ENCODE data around the gene CENPT. TPM values are rescaled to one million over a fixed set of nuclear protein-coding genes. Genes with fewer than 3 reads are reported as not detected.

CENPT gene
- total RNA-seq, 1 donor from 2014 or later, result 10.3 TPM

DNA sequence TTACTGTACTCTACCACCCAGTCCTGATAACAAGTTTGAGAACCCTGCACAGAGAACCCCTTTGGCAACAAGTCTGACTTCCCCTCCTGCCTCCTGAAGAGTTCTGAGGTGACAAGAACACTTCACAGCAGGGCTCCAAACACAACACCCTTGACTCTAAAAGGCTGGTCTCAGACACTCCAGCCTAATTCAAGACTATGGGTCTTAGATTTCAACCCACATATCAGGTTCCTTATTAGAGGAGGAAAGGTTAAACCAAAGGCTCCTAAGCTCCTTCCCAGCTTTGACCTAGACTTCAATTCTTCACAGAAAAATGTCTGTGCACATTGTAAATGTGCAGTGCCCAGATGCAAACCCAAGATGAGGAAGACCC lies 64.2 kb downstream of the CENPT start:
- FAIRE-seq, result no peak
- TF ChIP-seq CTCF (IDR thresholded peaks at IDR 0.05; ENCODE audit: insufficient read depth, low read length, severe bottlenecking), result no peak

GRCh38 chr16:67782567-67783352 lies 64.7 kb downstream of the CENPT start:
- no peak overlapping the region for H3K4me3 ChIP-seq (ENCODE audit: low read depth, low read length)
- no peaks in the 10 kb centered on the region for H3K27me3 ChIP-seq (ENCODE audit: control insufficient read depth, insufficient read depth, low read length)
- H3K36me3 ChIP-seq (ENCODE audit: control insufficient read depth, insufficient read depth, low read length), result no peaks in the 10 kb centered on the region
- no peak for TF ChIP-seq CTCF (IDR thresholded peaks at IDR 0.05; ENCODE audit: insufficient read depth, low read length, severe bottlenecking)
- FAIRE-seq, result no peak
- no peak for DNase-seq (ENCODE audit: low read depth)

More for the DNA sequence above, 64.2 kb downstream of the CENPT start:
- H3K27me3 ChIP-seq (ENCODE audit: control insufficient read depth, insufficient read depth, low read length), result no peaks in the 10 kb centered on the region
- H3K36me3 ChIP-seq (ENCODE audit: control insufficient read depth, insufficient read depth, low read length), result no peaks in the 10 kb centered on the region
- DNase-seq (ENCODE audit: low read depth), result no peak
- H3K4me3 ChIP-seq (ENCODE audit: low read depth, low read length), result no peak overlapping the region

- DNase-seq (ENCODE audit: low read depth) (no peak), FAIRE-seq (no peak)
- H3K4me3 ChIP-seq (ENCODE audit: low read depth, low read length), result no peak overlapping the region
- H3K27me3 ChIP-seq (ENCODE audit: control insufficient read depth, insufficient read depth, low read length), result no peaks in the 10 kb centered on the region
- H3K36me3 ChIP-seq (ENCODE audit: control insufficient read depth, insufficient read depth, low read length), result no peaks in the 10 kb centered on the region
- TF ChIP-seq CTCF (IDR thresholded peaks at IDR 0.05; ENCODE audit: insufficient read depth, low read length, severe bottlenecking), result no peak
These were observed 66.0 kb downstream of the CENPT start for GRCh38 chr16:67781565-67781921.

- FAIRE-seq (no peak), DNase-seq (ENCODE audit: low read depth) (no peak)
- Histone ChIP-seq H3K36me3 (ENCODE audit: control insufficient read depth, insufficient read depth, low read length) (no peaks in the 10 kb centered on the region), H3K27me3 (ENCODE audit: control insufficient read depth, insufficient read depth, low read length) (no peaks in the 10 kb centered on the region), H3K4me3 (ENCODE audit: low read depth, low read length) (no peak overlapping the region)
- TF ChIP-seq CTCF (IDR thresholded peaks at IDR 0.05; ENCODE audit: insufficient read depth, low read length, severe bottlenecking), result no peak
These were observed 66.5 kb downstream of the CENPT start for GRCh38 chr16:67780847-67781564.

- Histone ChIP-seq H3K4me3 (ENCODE audit: low read depth, low read length) (no peak overlapping the region), H3K27me3 (ENCODE audit: control insufficient read depth, insufficient read depth, low read length) (no peaks in the 10 kb centered on the region), H3K36me3 (ENCODE audit: control insufficient read depth, insufficient read depth, low read length) (no peaks in the 10 kb centered on the region)
- no peak for TF ChIP-seq CTCF (IDR thresholded peaks at IDR 0.05; ENCODE audit: insufficient read depth, low read length, severe bottlenecking)
- FAIRE-seq, result no peak
- peak; percentile 84 for DNase-seq (ENCODE audit: low read depth)
These were observed 68.1 kb downstream of the CENPT start for GRCh38 chr16:67779256-67780014.

Other genes starting within 250 kb of the CENPT start
- gene CARMIL2, start 202.5 kb downstream of the CENPT start, total RNA-seq, result not detected in 2 replicates
- 8.4 and 11.0 TPM in 2 replicates for gene ACD, start 187.4 kb downstream of the CENPT start, total RNA-seq
- gene PARD6A, start 186.7 kb downstream of the CENPT start, total RNA-seq, result 2.6 and 4.4 TPM in 2 replicates
- gene ENKD1, start 180.9 kb downstream of the CENPT start, total RNA-seq, result 12.8 and 15.5 TPM in 2 replicates
- gene C16orf86, start 180.9 kb downstream of the CENPT start, total RNA-seq, result 0.26 and 0.79 TPM in 2 replicates
- gene GFOD2, start 128.4 kb downstream of the CENPT start, total RNA-seq, result 17.9 and 23.6 TPM in 2 replicates
- gene RANBP10, start 41.1 kb downstream of the CENPT start, total RNA-seq, result 2.6 and 3.3 TPM in 2 replicates
- under 0.01 and 0.13 TPM in 2 replicates for gene TSNAXIP1, start 40.8 kb downstream of the CENPT start, total RNA-seq
- gene THAP11, start 5.4 kb downstream of the CENPT start, total RNA-seq, result 22.1 and 34.2 TPM in 2 replicates
- gene NUTF2, start 760 bp downstream of the CENPT start, total RNA-seq, result 42.6 and 98.6 TPM in 2 replicates
- 26.9 and 35.6 TPM in 2 replicates for gene EDC4, start 25.4 kb upstream of the CENPT start, total RNA-seq
- gene NRN1L, start 37.2 kb upstream of the CENPT start, total RNA-seq, result not detected in 2 replicates
- 13.2 and 15.5 TPM in 2 replicates for gene PSKH1, start 45.6 kb upstream of the CENPT start, total RNA-seq
- gene CTRL, start 84.2 kb upstream of the CENPT start, total RNA-seq, result 0.26 TPM in 2 replicates
- gene PSMB10, start 89.2 kb upstream of the CENPT start, total RNA-seq, result 16.3 and 23.7 TPM in 2 replicates
- gene LCAT, start 96.4 kb upstream of the CENPT start, total RNA-seq, result 1.6 and 1.7 TPM in 2 replicates
- 20.5 and 35.2 TPM in 2 replicates for gene SLC12A4, start 120.9 kb upstream of the CENPT start, total RNA-seq
- gene DPEP3, start 132.8 kb upstream of the CENPT start, total RNA-seq, result not detected in 2 replicates
- not detected in 2 replicates for gene DPEP2, start 151.8 kb upstream of the CENPT start, total RNA-seq
- gene DPEP2NB, start 168.2 kb upstream of the CENPT start, total RNA-seq, result not detected in 2 replicates
- 10.9 and 16.3 TPM in 2 replicates for gene DDX28, start 175.5 kb upstream of the CENPT start, total RNA-seq
- gene DUS2, start 175.6 kb upstream of the CENPT start, total RNA-seq, result 23.7 and 24.1 TPM in 2 replicates
- 5.6 and 5.8 TPM in 2 replicates for gene NFATC3, start 237.7 kb upstream of the CENPT start, total RNA-seq

Measured in bronchial epithelial cell (primary cell).